ENCODE measurements around the gene OR8B4. TPM values are rescaled to one million over a fixed set of nuclear protein-coding genes. Genes with fewer than 3 reads are reported as not detected.

OR8B4 gene
- total RNA-seq, 3 donors from 2014 or later = not detected

- TF ChIP-seq CTCF (IDR thresholded peaks at IDR 0.05) = no peak
- DNase-seq (no peak), ATAC-seq (no peak)
- intact Hi-C loops (cut with DNase I, micrococcal nuclease) = no loop called here
- H3K9me3 ChIP-seq = no peaks in the 10 kb centered on the region
- no peaks in the 10 kb centered on the region for H3K4me1 ChIP-seq (ENCODE audit: low read depth)
- H3K36me3 ChIP-seq (ENCODE audit: low read depth) = no peaks in the 10 kb centered on the region
- no peak overlapping the region for H3K4me3 ChIP-seq
Measured at GRCh38 chr11:124380585-124380984, 44.1 kb downstream of the OR8B4 start.

GRCh38 chr11:124376280-124376679 lies 48.4 kb downstream of the OR8B4 start:
- Histone ChIP-seq H3K9me3 (no peaks in the 10 kb centered on the region), H3K4me1 (ENCODE audit: low read depth) (no peaks in the 10 kb centered on the region), H3K4me3 (no peak overlapping the region), H3K36me3 (ENCODE audit: low read depth) (no peaks in the 10 kb centered on the region)
- intact Hi-C loops (cut with DNase I, micrococcal nuclease) = no loop called here
- no peak for TF ChIP-seq CTCF (IDR thresholded peaks at IDR 0.05)
- ATAC-seq (no peak), DNase-seq (no peak)

Other genes with a start within 250 kb of the OR8B4 start
- gene OR10D3, start 241.5 kb downstream of the OR8B4 start, total RNA-seq = not detected
- not detected for gene OR8G1, start 183.8 kb downstream of the OR8B4 start, total RNA-seq
- not detected for gene OR8G5, start 168.5 kb downstream of the OR8B4 start, total RNA-seq
- under 1 TPM in 1 of 3 donors, not detected in 2; 0.29 TPM for gene OR8D1, start 110.9 kb downstream of the OR8B4 start, total RNA-seq
- gene OR8D2, start 104.7 kb downstream of the OR8B4 start, total RNA-seq = not detected
- gene OR8B2, start 40.4 kb downstream of the OR8B4 start, total RNA-seq = not detected
- not detected for gene OR8B3, start 25.8 kb downstream of the OR8B4 start, total RNA-seq
- gene OR8B8, start 20.8 kb upstream of the OR8B4 start, total RNA-seq = not detected
- not detected for gene OR8B12, start 118.8 kb upstream of the OR8B4 start, total RNA-seq
- gene OR8A1, start 145.1 kb upstream of the OR8B4 start, total RNA-seq = not detected
- not detected for gene PANX3, start 186.6 kb upstream of the OR8B4 start, total RNA-seq
- gene TBRG1, start 198.0 kb upstream of the OR8B4 start, total RNA-seq = 10 to 100 TPM; 26.6 to 45.8 (median 41.8) TPM
- 100 to 1,000 TPM in 2 of 3 donors, 10 to 100 TPM in 1; 81.7 to 232 (median 147) TPM for gene SIAE, start 248.9 kb upstream of the OR8B4 start, total RNA-seq
- 1 to 10 TPM; 4.6 to 6.9 (median 5.8) TPM for gene SPA17, start 249.0 kb upstream of the OR8B4 start, total RNA-seq

All from mucosa of descending colon (tissue), 3 donors.